ENCODE results near the gene CLASP2.

The CLASP2 gene

DNA sequence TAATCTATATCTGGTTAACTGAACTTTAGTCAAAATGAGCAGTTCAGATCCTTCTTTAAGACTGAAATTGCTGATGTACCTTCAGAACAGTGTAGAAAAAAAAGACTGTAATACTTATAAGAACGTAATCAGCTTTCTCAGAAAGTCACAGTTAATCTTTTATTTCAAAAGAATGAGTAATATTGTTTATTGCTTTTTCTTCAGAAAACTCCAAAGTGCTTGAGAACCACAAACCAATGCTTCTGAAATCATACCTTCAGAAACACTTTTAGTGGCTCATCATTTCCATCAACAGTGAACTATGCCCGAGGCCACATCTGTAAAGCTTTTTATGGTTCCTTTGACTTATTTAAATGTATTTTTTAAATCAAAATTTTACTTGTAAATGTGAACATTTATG, 33.3 kb upstream of the CLASP2 start:
- TF ChIP-seq EZH2 (optimal IDR thresholded peaks at IDR 0.05; ENCODE audit: low read depth, low read length) (no peak), EZH2phosphoT487 (IDR thresholded peaks at IDR 0.05; ENCODE audit: low read length) (no peak)
- TF ChIP-seq, protein P1, sequence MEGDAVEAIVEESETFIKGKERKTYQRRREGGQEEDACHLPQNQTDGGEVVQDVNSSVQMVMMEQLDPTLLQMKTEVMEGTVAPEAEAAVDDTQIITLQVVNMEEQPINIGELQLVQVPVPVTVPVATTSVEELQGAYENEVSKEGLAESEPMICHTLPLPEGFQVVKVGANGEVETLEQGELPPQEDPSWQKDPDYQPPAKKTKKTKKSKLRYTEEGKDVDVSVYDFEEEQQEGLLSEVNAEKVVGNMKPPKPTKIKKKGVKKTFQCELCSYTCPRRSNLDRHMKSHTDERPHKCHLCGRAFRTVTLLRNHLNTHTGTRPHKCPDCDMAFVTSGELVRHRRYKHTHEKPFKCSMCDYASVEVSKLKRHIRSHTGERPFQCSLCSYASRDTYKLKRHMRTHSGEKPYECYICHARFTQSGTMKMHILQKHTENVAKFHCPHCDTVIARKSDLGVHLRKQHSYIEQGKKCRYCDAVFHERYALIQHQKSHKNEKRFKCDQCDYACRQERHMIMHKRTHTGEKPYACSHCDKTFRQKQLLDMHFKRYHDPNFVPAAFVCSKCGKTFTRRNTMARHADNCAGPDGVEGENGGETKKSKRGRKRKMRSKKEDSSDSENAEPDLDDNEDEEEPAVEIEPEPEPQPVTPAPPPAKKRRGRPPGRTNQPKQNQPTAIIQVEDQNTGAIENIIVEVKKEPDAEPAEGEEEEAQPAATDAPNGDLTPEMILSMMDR (IDR thresholded peaks at IDR 0.05; ENCODE audit: low read length): no peak
- Histone ChIP-seq H3K9me2 (replicated peaks; ENCODE audit: insufficient read depth, low read length) (no peaks in the 10 kb centered on the region), H4K20me1 (ENCODE audit: insufficient read depth, low read length) (no peaks in the 10 kb centered on the region), H3K36me3 (replicated peaks; ENCODE audit: insufficient read depth, low read length) (no peaks in the 10 kb centered on the region), H3K9me3 (replicated peaks; ENCODE audit: insufficient read depth, low read length) (no peaks in the 10 kb centered on the region), H3K27ac (ENCODE audit: low read length) (no peak overlapping the region), H3K4me2 (ENCODE audit: low read depth, low read length) (no peak overlapping the region), H3F3A (ENCODE audit: insufficient read depth, low read length) (peaks cover 4% of the 10 kb centered on the region; the same call in 1 of the 2 replicates), H3K9ac (ENCODE audit: low read length) (no peak overlapping the region), H3K4me1 (ENCODE audit: low read length) (peaks cover 12% of the 10 kb centered on the region), H2AFZ (ENCODE audit: low read length) (no peak overlapping the region), H3K27me3 (replicated peaks; ENCODE audit: insufficient read depth, low read length) (no peaks in the 10 kb centered on the region), H3K4me3 (ENCODE audit: low read length) (no peak overlapping the region), H3K79me2 (ENCODE audit: low read length) (no peaks in the 10 kb centered on the region)
- DNase-seq: no peak

DNA sequence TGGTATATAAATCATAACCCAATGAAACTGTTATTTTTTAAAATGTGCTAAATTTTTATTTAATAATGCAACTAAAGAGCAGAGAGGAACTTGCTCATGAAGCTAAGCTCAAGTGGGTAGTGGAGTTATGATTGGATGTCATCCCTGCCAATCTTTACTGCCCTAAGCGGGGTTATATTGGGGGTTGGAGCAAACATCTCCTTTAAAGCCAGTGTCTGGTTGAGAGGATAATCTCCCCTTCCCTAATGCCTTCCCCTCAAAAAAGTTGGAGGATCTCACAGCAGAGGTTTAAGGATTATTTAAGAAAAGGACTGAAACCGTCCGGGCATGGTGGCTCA, 32.1 kb upstream of the CLASP2 start:
- no peaks in the 10 kb centered on the region for H3K27me3 ChIP-seq (replicated peaks; ENCODE audit: insufficient read depth, low read length)
- peaks cover 12% of the 10 kb centered on the region for H3K4me1 ChIP-seq (ENCODE audit: low read length)
- no peak for DNase-seq
- no peak overlapping the region; the same call in 1 of the 2 replicates for H3K4me2 ChIP-seq (ENCODE audit: low read depth, low read length)
- H3K4me3 ChIP-seq (ENCODE audit: low read length): no peak overlapping the region
- H2AFZ ChIP-seq (ENCODE audit: low read length): no peak overlapping the region
- peaks cover 4% of the 10 kb centered on the region; the same call in 1 of the 2 replicates for H3F3A ChIP-seq (ENCODE audit: insufficient read depth, low read length)
- H3K27ac ChIP-seq (ENCODE audit: low read length): no peak overlapping the region
- no peak overlapping the region for H3K9ac ChIP-seq (ENCODE audit: low read length)
- no peaks in the 10 kb centered on the region for H3K9me2 ChIP-seq (replicated peaks; ENCODE audit: insufficient read depth, low read length)
- H3K36me3 ChIP-seq (replicated peaks; ENCODE audit: insufficient read depth, low read length): no peaks in the 10 kb centered on the region
- no peaks in the 10 kb centered on the region for H3K79me2 ChIP-seq (ENCODE audit: low read length)
- TF ChIP-seq EZH2phosphoT487 (IDR thresholded peaks at IDR 0.05; ENCODE audit: low read length) (no peak), EZH2 (optimal IDR thresholded peaks at IDR 0.05; ENCODE audit: low read depth, low read length) (no peak)
- TF ChIP-seq, protein P1 (IDR thresholded peaks at IDR 0.05; ENCODE audit: low read length): no peak
- no peaks in the 10 kb centered on the region for H3K9me3 ChIP-seq (replicated peaks; ENCODE audit: insufficient read depth, low read length)
- no peaks in the 10 kb centered on the region for H4K20me1 ChIP-seq (ENCODE audit: insufficient read depth, low read length)

DNA sequence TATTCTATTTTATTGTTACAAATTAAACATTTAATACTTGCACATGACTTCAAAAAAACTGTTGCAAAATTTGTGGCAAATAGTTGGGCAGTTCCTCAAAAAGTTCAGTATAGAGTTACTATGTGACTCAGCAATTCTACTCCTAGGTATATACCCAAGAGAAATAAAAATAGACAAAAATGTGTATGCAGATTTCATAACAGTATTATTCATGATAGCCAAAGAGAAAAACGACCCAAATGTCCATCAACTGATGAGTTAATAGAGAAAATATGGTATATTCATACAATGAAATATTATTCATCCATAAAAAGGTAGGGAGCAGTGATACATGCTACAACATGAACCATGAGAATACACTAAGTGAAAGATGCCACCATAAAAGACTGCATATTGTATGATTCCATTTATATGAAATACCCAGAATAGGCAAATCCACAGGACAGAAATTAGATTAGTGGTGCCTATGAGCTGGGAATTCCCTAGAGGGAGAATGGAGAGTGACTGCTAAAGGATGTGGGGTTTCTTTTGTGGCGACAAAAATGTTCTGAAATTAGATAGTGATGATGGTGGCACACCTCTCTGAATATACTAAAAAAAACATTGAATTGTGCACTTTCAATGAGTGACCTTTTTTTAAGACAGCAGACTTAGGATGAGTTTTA, 31.6 kb upstream of the CLASP2 start:
- Histone ChIP-seq H3K79me2 (ENCODE audit: low read length) (no peaks in the 10 kb centered on the region), H3K9me3 (replicated peaks; ENCODE audit: insufficient read depth, low read length) (no peaks in the 10 kb centered on the region), H3K4me3 (ENCODE audit: low read length) (no peak overlapping the region), H3K9me2 (replicated peaks; ENCODE audit: insufficient read depth, low read length) (no peaks in the 10 kb centered on the region), H3K9ac (ENCODE audit: low read length) (no peak overlapping the region), H3K4me2 (ENCODE audit: low read depth, low read length) (no peak overlapping the region; the same call in 1 of the 2 replicates), H3K27ac (ENCODE audit: low read length) (no peak overlapping the region), H3F3A (ENCODE audit: insufficient read depth, low read length) (peaks cover 4% of the 10 kb centered on the region; the same call in 1 of the 2 replicates), H3K36me3 (replicated peaks; ENCODE audit: insufficient read depth, low read length) (no peaks in the 10 kb centered on the region), H2AFZ (ENCODE audit: low read length) (no peak overlapping the region), H3K27me3 (replicated peaks; ENCODE audit: insufficient read depth, low read length) (no peaks in the 10 kb centered on the region), H3K4me1 (ENCODE audit: low read length) (peaks cover 12% of the 10 kb centered on the region), H4K20me1 (ENCODE audit: insufficient read depth, low read length) (no peaks in the 10 kb centered on the region)
- DNase-seq: no peak
- TF ChIP-seq, protein P1 (IDR thresholded peaks at IDR 0.05; ENCODE audit: low read length): no peak
- no peak for TF ChIP-seq EZH2 (optimal IDR thresholded peaks at IDR 0.05; ENCODE audit: low read depth, low read length)
- no peak for TF ChIP-seq EZH2phosphoT487 (IDR thresholded peaks at IDR 0.05; ENCODE audit: low read length)

Measured in MM.1S (cell line).